Fibroblast of skin of right biceps (primary cell): Measurements from ENCODE around the gene PRPF8.

Experiments used
- DNase-seq: peaks from one replicate; pipeline ENCODE4 v3.0.0-alpha.2; 2013

Gene PRPF8

GRCh38 chr17:1684378-1685189 lies at the start of gene PRPF8:
TSS of gene PRPF8 (minus strand) at chr17:1684867. CDS start at chr17:1684571, 296 bp downstream.
- peak; percentile 97 for DNase-seq

DNA sequence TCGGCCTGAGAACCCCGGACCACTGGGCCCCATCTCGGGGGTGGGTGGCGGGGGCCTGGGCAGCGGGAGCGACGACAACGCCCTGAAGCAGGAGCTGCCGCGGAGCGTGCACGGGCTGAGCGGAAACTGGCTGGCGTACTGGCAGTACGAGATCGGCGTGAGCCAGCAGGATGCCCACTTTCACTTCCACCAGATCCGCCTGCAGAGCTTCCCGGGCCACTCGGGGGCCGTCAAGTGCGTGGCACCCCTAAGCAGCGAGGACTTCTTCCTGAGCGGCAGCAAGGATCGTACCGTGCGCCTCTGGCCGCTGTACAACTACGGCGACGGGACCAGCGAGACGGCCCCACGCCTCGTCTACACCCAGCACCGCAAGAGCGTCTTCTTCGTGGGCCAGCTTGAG lies 49.1 kb upstream of the PRPF8 start:
- no peak for DNase-seq

GRCh38 chr17:1732833-1733321 lies 48.2 kb upstream of the PRPF8 start:
- no peak for DNase-seq

GRCh38 chr17:1732241-1732832 lies 47.7 kb upstream of the PRPF8 start:
- no peak for DNase-seq

- no peak for DNase-seq
Observed at GRCh38 chr17:1731194-1731506, 46.5 kb upstream of the PRPF8 start.

DNA sequence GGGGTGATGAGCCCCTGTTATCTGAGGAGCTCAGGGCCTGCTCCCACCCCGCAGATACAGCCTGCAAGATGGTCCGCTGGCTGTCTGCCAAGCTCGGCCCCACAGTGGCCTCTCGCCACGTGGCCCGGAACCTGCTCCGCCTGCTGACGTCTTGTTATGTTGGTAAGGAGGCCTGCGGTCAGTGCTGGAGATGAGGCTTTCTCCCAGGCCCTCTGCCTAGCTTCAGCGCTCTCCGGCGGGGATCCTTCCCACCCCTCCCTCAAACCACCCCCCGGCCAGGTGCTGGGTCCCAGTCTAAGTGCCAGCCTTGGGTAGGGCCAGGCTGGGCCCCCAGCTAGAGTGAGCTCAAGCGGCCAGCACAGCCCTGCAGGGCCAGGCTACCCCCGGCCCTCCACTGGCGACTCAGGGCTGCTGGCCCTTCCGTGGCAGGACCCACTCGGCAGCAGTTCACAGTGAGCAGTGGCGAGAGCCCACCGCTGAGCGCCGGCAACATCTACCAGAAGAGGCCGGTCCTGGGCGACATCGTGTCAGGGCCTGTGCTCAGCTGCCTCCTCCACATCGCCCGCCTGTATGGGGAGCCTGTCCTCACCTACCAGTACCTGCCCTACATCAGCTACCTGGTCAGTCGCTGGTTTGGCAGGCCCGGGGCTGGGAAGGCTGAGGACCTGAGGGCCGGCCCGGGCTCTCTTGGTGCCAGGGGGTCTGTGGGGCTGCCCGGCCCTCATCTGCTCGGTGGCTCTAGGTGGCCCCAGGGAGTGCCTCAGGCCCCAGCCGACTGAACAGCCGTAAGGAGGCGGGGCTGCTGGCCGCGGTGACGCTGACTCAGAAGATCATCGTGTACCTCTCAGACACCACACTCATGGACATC lies 45.9 kb upstream of the PRPF8 start:
- DNase-seq = peak; percentile 43

GRCh38 chr17:1729966-1730325 lies 45.3 kb upstream of the PRPF8 start:
- DNase-seq = no peak

DNA sequence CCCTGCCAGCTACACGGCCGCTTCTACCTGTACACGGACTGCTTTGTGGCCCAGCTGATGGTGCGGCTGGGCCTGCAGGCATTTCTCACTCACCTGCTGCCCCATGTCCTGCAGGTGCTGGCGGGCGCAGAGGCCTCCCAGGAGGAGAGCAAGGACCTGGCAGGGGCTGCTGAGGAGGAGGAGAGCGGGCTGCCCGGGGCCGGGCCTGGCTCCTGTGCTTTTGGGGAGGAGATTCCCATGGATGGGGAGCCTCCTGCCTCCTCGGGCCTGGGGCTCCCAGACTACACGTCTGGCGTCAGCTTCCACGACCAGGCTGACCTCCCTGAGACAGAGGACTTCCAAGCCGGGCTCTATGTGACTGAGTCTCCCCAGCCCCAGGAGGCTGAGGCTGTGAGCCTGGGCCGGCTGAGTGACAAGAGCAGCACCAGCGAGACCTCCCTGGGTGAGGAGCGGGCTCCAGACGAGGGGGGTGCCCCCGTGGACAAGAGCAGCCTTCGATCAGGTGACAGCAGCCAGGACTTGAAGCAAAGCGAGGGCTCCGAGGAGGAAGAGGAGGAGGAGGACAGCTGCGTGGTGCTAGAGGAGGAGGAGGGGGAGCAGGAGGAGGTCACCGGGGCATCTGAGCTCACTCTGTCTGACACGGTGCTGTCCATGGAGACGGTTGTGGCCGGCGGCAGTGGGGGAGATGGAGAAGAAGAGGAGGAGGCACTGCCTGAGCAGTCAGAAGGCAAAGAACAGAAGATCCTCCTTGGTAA lies 43.4 kb upstream of the PRPF8 start:
- no peak for DNase-seq

GRCh38 chr17:1727258-1727789 lies 42.7 kb upstream of the PRPF8 start:
- no peak for DNase-seq

DNA sequence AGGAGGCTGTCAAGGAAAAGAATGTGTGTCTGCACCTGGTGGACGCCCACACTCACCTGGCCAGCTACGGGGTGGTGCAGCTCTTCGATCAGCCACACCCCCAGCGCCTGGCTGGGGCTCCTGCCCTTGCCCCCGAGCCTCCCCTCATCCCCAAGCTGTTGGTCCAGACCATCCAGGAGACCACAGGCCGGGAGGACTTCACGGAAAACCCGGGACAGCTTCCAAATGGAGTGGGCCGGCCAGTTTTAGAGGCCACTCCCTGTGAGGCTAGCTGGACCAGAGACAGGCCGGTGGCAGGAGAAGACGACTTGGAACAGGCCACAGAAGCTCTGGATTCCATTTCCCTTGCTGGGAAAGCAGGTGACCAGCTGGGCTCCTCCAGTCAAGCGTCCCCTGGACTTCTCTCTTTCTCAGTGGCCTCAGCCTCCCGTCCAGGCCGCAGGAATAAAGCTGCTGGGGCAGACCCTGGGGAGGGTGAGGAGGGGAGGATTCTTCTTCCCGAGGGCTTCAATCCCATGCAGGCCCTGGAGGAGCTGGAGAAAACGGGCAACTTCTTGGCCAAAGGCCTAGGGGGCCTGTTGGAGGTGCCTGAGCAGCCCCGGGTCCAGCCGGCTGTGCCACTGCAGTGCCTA lies 42.1 kb upstream of the PRPF8 start:
- DNase-seq = no peak

DNA sequence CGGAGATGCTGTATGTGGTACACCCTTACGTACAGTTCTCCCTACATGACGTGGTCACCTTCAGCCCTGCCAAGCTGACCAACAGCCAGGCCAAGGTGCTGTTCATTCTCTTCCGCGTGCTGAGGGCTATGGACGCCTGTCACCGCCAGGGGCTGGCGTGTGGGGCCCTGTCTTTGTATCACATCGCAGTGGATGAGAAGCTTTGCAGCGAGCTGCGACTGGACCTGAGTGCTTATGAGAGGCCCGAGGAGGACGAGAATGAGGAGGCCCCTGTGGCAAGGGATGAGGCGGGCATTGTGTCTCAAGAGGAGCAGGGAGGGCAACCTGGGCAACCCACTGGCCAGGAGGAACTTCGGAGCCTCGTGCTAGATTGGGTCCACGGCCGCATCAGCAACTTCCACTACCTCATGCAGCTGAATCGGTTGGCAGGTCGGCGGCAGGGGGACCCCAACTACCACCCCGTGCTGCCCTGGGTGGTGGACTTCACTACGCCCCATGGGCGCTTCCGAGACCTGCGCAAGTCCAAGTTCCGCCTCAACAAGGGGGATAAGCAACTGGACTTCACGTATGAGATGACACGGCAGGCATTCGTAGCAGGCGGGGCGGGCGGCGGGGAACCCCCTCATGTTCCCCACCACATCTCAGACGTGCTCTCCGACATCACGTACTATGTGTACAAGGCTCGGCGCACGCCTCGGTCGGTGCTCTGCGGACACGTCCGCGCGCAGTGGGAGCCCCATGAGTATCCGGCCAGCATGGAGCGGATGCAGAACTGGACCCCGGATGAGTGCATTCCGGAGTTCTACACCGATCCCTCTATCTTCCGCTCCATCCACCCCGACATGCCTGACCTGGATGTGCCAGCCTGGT lies 41.2 kb upstream of the PRPF8 start:
- no peak for DNase-seq

- no peak for DNase-seq
Observed at GRCh38 chr17:1724869-1725641, 40.4 kb upstream of the PRPF8 start.

DNA sequence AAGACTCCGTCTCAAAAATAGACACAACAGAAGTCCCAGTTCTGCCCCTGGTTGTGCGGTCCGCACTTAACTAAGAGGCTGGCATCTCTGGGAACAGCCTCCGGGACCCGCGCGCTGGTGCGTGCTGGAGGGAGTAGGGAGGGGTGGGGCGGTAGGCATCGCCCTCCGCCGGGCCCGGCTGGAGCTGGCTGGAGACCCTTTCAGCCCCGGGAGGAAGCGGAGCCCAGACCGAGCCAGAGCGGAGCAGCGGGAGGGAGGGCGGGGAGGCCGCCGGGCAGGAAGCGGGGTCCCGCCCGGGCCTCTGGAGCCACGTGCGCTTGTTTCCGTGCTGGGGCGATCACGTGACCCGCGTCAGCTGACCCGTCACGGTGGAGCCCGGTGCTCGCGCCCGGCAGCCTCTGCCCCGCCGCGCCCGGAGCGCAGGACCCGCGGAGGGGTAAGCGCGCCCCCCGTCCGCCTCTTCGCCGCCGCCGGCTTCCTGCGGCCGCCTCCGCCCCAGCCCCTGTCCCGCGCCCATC lies 39.7 kb upstream of the PRPF8 start, which contains the start of gene WDR81:
TSS of gene WDR81 (plus strand) at position 354 of the 518 bp plus-strand sequence. CDS start 256 bp downstream, outside the sequence.
- DNase-seq = peak; percentile 86

- DNase-seq = peak; percentile 65
Observed at GRCh38 chr17:1722022-1722421, 37.4 kb upstream of the PRPF8 start.

GRCh38 chr17:1720856-1721386 lies 36.3 kb upstream of the PRPF8 start:
- DNase-seq = peak; percentile 51

GRCh38 chr17:1718362-1719165 lies 33.9 kb upstream of the PRPF8 start:
- no peak for DNase-seq

DNA sequence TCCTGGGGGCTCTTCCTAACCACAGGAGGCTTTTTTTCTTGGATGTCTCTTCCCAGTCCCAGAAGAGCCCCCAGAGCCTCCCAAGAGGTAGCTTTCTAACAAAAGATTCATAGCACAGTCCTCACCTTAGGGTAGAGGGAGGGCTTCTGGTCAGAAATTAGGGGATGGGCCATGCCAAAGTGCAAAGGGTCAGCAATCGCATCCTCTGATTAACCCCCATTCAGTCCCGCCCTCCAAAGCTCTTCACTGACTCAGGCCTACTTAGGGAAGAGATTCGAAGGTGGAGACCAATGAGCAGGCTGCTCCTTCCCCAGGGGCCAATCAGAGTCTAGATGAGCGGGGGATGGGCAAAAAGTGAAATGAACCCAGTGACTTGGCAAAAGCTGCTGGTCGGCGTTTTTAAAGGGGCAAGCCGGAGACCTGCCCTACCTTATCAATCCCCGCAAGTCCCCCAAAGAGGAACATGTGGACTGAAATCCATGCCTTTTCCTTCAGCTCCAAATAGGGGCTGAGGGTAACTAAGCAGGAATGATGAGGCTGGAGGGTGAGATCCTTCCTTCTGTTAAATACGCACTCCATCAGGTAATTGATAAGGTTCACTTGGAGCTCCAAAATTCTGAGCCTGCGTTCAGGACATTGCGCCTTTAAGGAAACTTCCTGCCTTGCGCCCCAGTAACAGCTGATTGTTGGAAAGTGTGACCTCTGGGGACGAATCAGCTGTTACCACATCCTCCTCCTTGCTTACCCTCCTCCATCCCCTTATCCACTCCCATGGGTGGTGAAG lies 32.4 kb upstream of the PRPF8 start:
- peak; percentile 99 for DNase-seq
